ENCODE results near the gene NEAT1.

DNA sequence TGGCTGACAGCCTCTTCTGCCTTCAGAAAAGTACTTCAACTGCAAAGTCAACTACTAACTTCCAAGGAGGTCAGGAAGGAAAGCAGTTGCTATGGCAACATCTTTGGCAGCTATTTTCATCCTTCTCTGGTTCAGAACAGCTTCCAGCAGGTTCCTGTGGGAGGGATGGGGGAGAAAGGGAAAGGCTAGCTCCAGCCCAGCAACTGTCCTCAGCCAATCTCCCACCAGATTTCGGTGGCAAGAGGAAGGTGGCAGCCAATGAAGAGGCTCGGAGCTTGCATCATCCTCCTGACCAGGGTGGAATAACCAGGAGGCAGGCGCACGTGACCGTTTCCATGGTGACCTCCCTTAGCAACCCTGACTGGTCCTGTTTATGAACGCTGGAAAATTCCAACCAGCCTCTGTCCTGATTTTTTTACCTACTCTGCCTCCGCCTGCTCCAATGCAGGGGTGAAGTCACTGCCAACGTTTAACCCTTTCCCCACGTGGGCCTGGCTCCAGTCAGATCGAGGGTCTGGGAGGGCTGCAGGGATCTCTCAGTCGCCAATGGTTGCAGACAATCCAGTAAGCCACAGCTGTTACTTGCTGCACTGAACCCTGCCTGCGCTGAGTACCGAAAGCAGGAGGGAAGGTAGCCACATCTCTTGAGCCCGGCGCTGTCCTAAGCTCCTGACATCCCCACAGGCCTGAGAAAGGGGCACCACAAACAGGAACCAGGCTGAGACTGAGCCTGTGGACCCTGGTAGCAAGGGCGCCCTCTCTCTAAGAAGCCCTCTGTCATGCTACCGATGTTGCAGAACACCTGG lies 65.1 kb downstream of the NEAT1 start:
- no peak for TF ChIP-seq SUZ12 (IDR thresholded peaks at IDR 0.05; ENCODE audit: extremely low read depth, insufficient read depth, insufficient read length)
- TF ChIP-seq YY1 (IDR thresholded peaks at IDR 0.05; ENCODE audit: insufficient read depth, insufficient read length): no peak
